GM12878 (cell line): ENCODE results near the gene CATSPERZ.

ENCODE experiments used
- CBFB ChIP-seq: IDR thresholded peaks from 2 replicates; pipeline ENCODE4 v1.6.1; 2016; ENCODE audit warnings: antibody characterized with exemption, low read depth
- CTCF ChIP-seq, 3 experiments: IDR thresholded peaks in 2 of 3; conservative IDR thresholded peaks in 1 of 3; 2 replicates each; pipeline ENCODE4 v1.5.1; 2011; ENCODE audit warnings: low read depth in 3 of 3, low read length in 3 of 3, mild to moderate bottlenecking in 3 of 3, control low read depth in 2 of 3, moderate library complexity in 2 of 3, inconsistent platforms in 1 of 3, mixed read lengths in 1 of 3; ENCODE audit not compliant: control insufficient read depth in 2 of 3, insufficient read depth in 1 of 3; ENCODE audit errors: extremely low read depth in 1 of 3
- EP300 ChIP-seq, 2 experiments: fragments of 150-350 bp in 1 of 2; IDR thresholded peaks; 2 replicates each; pipeline ENCODE4 v1.6.1; 2011 to 2012; ENCODE audit warnings: low read depth in 2 of 2, low read length in 2 of 2, borderline replicate concordance in 1 of 2, improper control_type of control experiment in 1 of 2, inconsistent platforms in 1 of 2; ENCODE audit not compliant: control insufficient read depth in 1 of 2
- RAD21 ChIP-seq: IDR thresholded peaks from 2 replicates; pipeline ENCODE4 v1.6.1; 2011; ENCODE audit warnings: mild to moderate bottlenecking, low read depth, low read length, moderate library complexity; ENCODE audit not compliant: insufficient read depth
- SREBF1 ChIP-seq: IDR thresholded peaks from 2 replicates; pipeline ENCODE4 v1.6.1; 2012; ENCODE audit warnings: mild to moderate bottlenecking, low read length
- SREBF2 ChIP-seq: IDR thresholded peaks from 2 replicates; pipeline ENCODE4 v1.6.1; 2012; ENCODE audit warnings: mild to moderate bottlenecking, low read length
- SUZ12 ChIP-seq: fragments of 200-600 bp; sonication (generic); IDR thresholded peaks from one replicate; pipeline ENCODE4 v1.6.1; 2018; ENCODE audit warnings: antibody characterized with exemption, mild to moderate bottlenecking; ENCODE audit not compliant: unreplicated experiment
- TCF7 ChIP-seq: IDR thresholded peaks from 2 replicates; pipeline ENCODE4 v1.6.1; 2014; ENCODE audit warnings: antibody characterized with exemption, borderline replicate concordance
- WRNIP1 ChIP-seq: IDR thresholded peaks from 2 replicates; pipeline ENCODE4 v1.6.1; 2011; ENCODE audit warnings: low read depth, low read length, improper control_type of control experiment, borderline replicate concordance
- TF ChIP-seq, protein P1 (sequence below): IDR thresholded peaks from 2 replicates; pipeline ENCODE4 v1.6.1; 2012; ENCODE audit warnings: mild to moderate bottlenecking, low read depth, low read length
- TF ChIP-seq, protein P2 (sequence below): fragments of 150-350 bp; IDR thresholded peaks from 2 replicates; pipeline ENCODE4 v1.6.1; 2016; ENCODE audit warnings: low read depth, low read length

DNA sequence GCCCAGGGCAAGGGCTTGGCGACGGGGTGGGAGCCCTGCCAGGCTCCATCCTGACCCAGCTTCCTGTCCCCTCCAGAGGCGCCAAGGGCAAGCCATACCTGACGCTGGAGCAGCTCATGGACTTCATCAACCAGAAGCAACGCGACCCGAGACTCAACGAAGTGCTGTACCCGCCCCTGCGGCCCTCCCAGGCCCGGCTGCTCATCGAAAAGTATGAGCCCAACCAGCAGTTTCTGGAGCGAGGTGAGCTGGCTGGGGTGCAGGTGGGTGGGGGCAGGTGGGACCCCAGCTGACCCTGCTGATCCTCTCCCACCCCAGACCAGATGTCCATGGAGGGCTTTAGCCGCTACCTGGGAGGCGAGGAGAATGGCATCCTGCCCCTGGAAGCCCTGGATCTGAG is 43.9 kb upstream of the CATSPERZ start:
- no peak for TF ChIP-seq RAD21
- TF ChIP-seq CTCF (IDR thresholded peaks at IDR 0.05 in 2 of 3, conservative IDR thresholded peaks at IDR 0.05 in 1 of 3; ENCODE audit: control insufficient read depth in 2 of 3, extremely low read depth in 1 of 3, insufficient read depth in 1 of 3, low read depth in 3 of 3, low read length in 3 of 3), result no peak
- TF ChIP-seq CBFB, result no peak
- TF ChIP-seq SREBF2, result no peak
- TF ChIP-seq EP300 (IDR thresholded peaks at IDR 0.05; ENCODE audit: borderline replicate concordance in 1 of 2, control insufficient read depth in 1 of 2, low read depth in 2 of 2, low read length in 2 of 2), result no peak
- TF ChIP-seq, protein P1, sequence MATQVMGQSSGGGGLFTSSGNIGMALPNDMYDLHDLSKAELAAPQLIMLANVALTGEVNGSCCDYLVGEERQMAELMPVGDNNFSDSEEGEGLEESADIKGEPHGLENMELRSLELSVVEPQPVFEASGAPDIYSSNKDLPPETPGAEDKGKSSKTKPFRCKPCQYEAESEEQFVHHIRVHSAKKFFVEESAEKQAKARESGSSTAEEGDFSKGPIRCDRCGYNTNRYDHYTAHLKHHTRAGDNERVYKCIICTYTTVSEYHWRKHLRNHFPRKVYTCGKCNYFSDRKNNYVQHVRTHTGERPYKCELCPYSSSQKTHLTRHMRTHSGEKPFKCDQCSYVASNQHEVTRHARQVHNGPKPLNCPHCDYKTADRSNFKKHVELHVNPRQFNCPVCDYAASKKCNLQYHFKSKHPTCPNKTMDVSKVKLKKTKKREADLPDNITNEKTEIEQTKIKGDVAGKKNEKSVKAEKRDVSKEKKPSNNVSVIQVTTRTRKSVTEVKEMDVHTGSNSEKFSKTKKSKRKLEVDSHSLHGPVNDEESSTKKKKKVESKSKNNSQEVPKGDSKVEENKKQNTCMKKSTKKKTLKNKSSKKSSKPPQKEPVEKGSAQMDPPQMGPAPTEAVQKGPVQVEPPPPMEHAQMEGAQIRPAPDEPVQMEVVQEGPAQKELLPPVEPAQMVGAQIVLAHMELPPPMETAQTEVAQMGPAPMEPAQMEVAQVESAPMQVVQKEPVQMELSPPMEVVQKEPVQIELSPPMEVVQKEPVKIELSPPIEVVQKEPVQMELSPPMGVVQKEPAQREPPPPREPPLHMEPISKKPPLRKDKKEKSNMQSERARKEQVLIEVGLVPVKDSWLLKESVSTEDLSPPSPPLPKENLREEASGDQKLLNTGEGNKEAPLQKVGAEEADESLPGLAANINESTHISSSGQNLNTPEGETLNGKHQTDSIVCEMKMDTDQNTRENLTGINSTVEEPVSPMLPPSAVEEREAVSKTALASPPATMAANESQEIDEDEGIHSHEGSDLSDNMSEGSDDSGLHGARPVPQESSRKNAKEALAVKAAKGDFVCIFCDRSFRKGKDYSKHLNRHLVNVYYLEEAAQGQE, result no peak
- no peak for TF ChIP-seq SREBF1
- TF ChIP-seq TCF7, result no peak
- no peak for TF ChIP-seq WRNIP1
- no peak for TF ChIP-seq SUZ12
- TF ChIP-seq, protein P2, sequence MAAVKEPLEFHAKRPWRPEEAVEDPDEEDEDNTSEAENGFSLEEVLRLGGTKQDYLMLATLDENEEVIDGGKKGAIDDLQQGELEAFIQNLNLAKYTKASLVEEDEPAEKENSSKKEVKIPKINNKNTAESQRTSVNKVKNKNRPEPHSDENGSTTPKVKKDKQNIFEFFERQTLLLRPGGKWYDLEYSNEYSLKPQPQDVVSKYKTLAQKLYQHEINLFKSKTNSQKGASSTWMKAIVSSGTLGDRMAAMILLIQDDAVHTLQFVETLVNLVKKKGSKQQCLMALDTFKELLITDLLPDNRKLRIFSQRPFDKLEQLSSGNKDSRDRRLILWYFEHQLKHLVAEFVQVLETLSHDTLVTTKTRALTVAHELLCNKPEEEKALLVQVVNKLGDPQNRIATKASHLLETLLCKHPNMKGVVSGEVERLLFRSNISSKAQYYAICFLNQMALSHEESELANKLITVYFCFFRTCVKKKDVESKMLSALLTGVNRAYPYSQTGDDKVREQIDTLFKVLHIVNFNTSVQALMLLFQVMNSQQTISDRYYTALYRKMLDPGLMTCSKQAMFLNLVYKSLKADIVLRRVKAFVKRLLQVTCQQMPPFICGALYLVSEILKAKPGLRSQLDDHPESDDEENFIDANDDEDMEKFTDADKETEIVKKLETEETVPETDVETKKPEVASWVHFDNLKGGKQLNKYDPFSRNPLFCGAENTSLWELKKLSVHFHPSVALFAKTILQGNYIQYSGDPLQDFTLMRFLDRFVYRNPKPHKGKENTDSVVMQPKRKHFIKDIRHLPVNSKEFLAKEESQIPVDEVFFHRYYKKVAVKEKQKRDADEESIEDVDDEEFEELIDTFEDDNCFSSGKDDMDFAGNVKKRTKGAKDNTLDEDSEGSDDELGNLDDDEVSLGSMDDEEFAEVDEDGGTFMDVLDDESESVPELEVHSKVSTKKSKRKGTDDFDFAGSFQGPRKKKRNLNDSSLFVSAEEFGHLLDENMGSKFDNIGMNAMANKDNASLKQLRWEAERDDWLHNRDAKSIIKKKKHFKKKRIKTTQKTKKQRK, result no peak
